HCT116 (cell line): ENCODE results near the gene CYP2S1.

Experiments used
- EZH2phosphoT487 ChIP-seq: fragments of 200-600 bp; IDR thresholded peaks from 2 replicates; pipeline ENCODE4 v1.6.1; 2018; ENCODE audit warnings: antibody characterized with exemption, borderline replicate concordance
- POLR2A ChIP-seq: IDR thresholded peaks from 2 replicates; pipeline ENCODE4 v1.7.0; 2011; ENCODE audit warnings: borderline replicate concordance; ENCODE audit not compliant: insufficient read depth, insufficient read length; ENCODE audit errors: extremely low read depth
- RAD21 ChIP-seq: IDR thresholded peaks from 2 replicates; pipeline ENCODE4 v1.6.1; 2012; ENCODE audit warnings: low read depth, mild to moderate bottlenecking
- SRF ChIP-seq: IDR thresholded peaks from 2 replicates; pipeline ENCODE4 v1.6.1; 2012; ENCODE audit warnings: low read depth
- TF ChIP-seq, protein P1 (sequence below), 3 experiments: fragments of 200-600 bp in 1 of 3; sonication (generic) in 1 of 3; IDR thresholded peaks in 2 of 3; conservative IDR thresholded peaks in 1 of 3; 2 replicates each; pipeline ENCODE4 v1.5.1; 2012 to 2017; ENCODE audit warnings: low read depth in 2 of 3, low read length in 2 of 3, antibody characterized with exemption in 1 of 3, borderline replicate concordance in 1 of 3, control low read depth in 1 of 3, mild to moderate bottlenecking in 1 of 3, mixed read lengths in 1 of 3, mixed run types in 1 of 3, moderate library complexity in 1 of 3; ENCODE audit not compliant: insufficient read depth in 1 of 3

DNA sequence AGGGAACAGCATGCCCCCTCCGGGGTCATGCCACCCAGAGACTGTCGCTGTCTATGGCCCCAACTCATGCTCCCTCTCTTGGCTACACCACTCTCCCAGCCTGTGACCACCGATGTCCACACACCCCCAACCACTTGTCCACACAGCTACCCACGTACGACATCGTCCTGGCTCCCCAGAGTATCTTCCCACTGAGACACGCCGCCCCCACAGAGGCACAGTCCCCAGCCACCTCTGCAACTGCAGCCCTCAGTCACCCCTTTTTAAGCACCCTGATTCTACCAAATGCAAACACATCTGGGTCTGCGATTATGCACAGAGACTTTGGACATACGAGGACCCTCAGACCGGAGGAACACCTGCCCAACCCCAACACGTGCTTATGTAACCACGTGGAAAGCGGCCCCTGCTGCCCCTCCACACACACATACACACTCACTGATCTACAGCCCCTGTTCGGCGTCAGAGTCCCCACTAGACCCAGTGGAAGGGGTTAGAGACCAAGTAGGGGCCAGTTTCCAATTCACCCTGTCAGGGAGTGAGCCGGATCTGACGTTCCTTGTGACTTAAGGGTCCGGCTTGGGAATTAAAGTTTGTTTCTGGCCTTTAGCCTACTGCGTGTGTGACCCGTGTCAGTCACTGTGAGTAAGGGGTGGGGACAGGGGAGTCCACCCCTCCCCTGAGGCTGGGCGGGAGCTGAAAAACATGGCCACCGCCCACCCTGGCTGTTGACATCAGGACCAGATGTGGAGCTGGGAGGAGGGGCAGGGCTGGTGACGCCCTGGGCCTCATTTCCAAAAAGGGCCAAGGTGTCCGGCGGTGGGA is 14.1 kb downstream of the CYP2S1 start:
- TF ChIP-seq EZH2phosphoT487, result no peak
- no peak for TF ChIP-seq POLR2A
- TF ChIP-seq, protein P1, sequence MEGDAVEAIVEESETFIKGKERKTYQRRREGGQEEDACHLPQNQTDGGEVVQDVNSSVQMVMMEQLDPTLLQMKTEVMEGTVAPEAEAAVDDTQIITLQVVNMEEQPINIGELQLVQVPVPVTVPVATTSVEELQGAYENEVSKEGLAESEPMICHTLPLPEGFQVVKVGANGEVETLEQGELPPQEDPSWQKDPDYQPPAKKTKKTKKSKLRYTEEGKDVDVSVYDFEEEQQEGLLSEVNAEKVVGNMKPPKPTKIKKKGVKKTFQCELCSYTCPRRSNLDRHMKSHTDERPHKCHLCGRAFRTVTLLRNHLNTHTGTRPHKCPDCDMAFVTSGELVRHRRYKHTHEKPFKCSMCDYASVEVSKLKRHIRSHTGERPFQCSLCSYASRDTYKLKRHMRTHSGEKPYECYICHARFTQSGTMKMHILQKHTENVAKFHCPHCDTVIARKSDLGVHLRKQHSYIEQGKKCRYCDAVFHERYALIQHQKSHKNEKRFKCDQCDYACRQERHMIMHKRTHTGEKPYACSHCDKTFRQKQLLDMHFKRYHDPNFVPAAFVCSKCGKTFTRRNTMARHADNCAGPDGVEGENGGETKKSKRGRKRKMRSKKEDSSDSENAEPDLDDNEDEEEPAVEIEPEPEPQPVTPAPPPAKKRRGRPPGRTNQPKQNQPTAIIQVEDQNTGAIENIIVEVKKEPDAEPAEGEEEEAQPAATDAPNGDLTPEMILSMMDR (IDR thresholded peaks at IDR 0.05 in 2 of 3, conservative IDR thresholded peaks at IDR 0.05 in 1 of 3; ENCODE audit: borderline replicate concordance in 1 of 3, insufficient read depth in 1 of 3, low read depth in 2 of 3, low read length in 2 of 3), result no peak
- TF ChIP-seq RAD21, result no peak
- TF ChIP-seq SRF, result no peak
